Amygdala (tissue), 56 donors: ENCODE data around the gene SORBS1.

Source experiments
- DNase-seq, 56 donors: peaks; one replicate each; lab custom pipeline; 2025; lab: John Stamatoyannopoulos, UW

Gene SORBS1

GRCh38 chr10:95287281-95287680, 273.9 kb downstream of the SORBS1 start:
- no peak for DNase-seq

GRCh38 chr10:95286707-95287106, 274.5 kb downstream of the SORBS1 start:
- DNase-seq: no peak

GRCh38 chr10:95285556-95285955, 275.6 kb downstream of the SORBS1 start:
- DNase-seq: no peak

GRCh38 chr10:95284807-95285206, 276.4 kb downstream of the SORBS1 start:
- no peak for DNase-seq

- DNase-seq: no peak
Measured at GRCh38 chr10:95282107-95282506, 279.1 kb downstream of the SORBS1 start.

- DNase-seq: no peak
Measured at GRCh38 chr10:95281206-95281605, 280.0 kb downstream of the SORBS1 start.

GRCh38 chr10:95280637-95281036, 280.5 kb downstream of the SORBS1 start:
- no peak for DNase-seq

- no peak for DNase-seq
Measured at GRCh38 chr10:95279042-95279820, 281.9 kb downstream of the SORBS1 start.

GRCh38 chr10:95278061-95278988, 282.8 kb downstream of the SORBS1 start:
- no peak for DNase-seq

GRCh38 chr10:95277614-95278013, 283.6 kb downstream of the SORBS1 start:
- DNase-seq: no peak

GRCh38 chr10:95277201-95277570, 284.0 kb downstream of the SORBS1 start:
- no peak for DNase-seq

GRCh38 chr10:95276367-95277200, 284.6 kb downstream of the SORBS1 start:
- DNase-seq: no peak

GRCh38 chr10:95275726-95276366, 285.3 kb downstream of the SORBS1 start:
- DNase-seq: no peak

GRCh38 chr10:95273393-95274312, 287.5 kb downstream of the SORBS1 start:
- DNase-seq: no peak

- no peak for DNase-seq
Measured at GRCh38 chr10:95268438-95268837, 292.7 kb downstream of the SORBS1 start.

- no peak for DNase-seq
Measured at GRCh38 chr10:95267251-95267650, 293.9 kb downstream of the SORBS1 start.

- no peak for DNase-seq
Measured at GRCh38 chr10:95266674-95267095, 294.5 kb downstream of the SORBS1 start.

- DNase-seq: no peak
Measured at GRCh38 chr10:95265572-95265971, 295.6 kb downstream of the SORBS1 start.
